Stimulated activated CD8-positive, alpha-beta memory T cell treated with anti-CD3 and anti-CD28 coated beads, Interleukin-12 subunit alpha, Interleukin-12 subunit beta, amount 100 ng/mL, for 4 hours (primary cell): Measurements from ENCODE around the gene AKR1C1.
"Not testable (repeated sequence)": the region's sequence is repeated elsewhere in the genome, so short reads cannot be mapped to it uniquely, and the experiment has no call there.

Experiments used
- DNase-seq: peaks from one replicate; pipeline ENCODE4 v3.0.0-alpha.2; 2020; ENCODE audit warnings: low read depth

The AKR1C1 gene

DNA sequence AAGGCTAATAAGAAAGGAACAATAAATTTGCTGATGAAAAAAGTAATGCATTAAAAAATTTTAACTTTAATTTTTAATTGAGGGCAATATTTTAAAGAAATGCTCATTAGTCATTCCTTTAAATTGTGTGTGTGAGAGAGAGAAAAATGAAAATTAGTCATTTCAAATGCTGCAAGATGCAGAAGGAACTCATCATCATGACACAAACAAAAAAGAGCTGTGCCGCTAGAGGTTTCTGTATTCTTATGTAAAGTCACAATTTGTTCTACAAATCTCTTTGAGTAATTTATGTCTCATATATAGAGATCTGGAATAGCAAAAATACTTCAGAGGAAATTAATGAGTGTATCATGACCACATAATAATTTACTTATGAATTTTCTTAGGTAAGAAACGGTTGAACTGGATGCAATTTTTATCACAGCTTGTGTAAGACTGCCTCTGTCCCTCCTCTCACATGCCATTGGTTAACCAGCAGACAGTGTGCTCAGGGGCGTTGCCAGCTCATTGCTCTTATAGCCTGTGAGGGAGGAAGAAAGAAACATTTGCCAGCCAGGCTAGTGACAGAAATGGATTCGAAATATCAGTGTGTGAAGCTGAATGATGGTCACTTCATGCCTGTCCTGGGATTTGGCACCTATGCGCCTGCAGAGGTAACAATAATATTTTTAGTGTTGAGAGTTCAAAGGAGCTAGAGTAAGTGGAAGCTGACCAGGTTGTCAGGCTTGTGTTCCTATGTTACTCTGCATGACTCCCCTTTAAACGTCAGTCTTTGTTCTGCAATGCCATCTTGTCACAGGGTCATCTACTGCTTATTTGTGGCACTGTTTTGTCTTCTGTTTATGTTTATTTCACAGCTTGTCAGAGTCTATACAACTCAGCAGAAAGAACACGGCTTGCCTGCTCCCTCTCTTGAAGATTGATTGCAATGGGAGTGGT lies at the start of gene AKR1C1:
Gene AKR1C1, plus strand, starts transcription at position 540 of the 939 bp plus-strand sequence. Its CDS starts 30 bp downstream, at position 570.
- DNase-seq = not testable (repeated sequence)

DNA sequence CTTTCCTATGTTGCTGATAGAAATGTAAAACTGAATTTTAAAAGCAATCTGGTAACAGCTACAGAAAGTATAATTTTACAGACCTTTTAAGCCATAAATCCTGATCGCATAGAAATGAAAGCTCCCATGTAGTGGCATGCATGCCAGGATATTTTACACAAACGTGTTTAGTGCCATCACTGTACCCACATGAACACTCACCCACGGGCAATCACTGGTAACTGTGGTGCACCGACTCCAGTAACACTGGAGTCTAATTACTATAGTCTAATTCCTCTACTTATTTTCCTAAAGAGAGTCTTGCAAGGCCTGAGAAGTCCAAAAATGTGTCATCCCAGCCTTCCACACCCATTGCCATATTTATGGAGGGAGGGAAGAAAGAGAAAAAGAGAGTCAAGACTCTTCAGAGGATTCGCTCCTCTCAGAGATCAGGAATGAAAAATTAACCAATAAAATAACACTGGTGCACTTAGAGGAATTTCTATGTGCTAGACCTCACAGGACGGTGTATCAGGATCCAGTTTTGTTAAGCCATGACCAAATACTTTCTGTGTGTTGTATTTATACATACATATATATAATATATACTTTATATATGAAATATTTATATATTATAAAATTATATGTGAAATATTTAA lies 48.9 kb upstream of the AKR1C1 start:
- DNase-seq = no peak

DNA sequence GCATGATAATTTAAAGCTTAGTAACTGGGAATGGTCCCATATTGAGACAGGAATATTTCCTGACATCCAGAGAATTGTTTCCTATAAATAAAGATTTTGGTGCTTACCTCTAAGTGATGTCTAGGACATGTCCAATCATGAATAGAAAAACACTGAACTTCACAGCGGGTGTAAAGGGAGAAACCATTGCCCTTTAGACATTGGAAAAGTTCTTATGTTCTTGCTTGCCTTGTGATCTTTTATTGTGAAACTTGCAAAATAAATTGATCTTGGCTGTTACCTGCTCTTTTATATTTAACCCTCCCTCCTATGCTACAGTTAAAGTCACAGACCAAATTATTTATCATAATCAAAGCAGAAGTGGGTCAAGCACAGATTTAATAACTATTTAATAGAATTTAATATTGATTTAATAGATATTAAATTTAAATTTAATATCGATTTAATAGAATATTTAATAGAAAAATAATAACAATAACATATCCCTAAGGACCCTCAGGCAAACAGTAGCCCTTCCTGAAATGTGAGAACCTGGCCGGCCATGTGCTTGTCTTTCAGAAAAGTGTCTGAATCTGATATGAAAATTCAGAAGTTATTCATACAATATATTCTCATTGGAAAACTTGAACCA lies 47.0 kb upstream of the AKR1C1 start:
- no peak for DNase-seq

DNA sequence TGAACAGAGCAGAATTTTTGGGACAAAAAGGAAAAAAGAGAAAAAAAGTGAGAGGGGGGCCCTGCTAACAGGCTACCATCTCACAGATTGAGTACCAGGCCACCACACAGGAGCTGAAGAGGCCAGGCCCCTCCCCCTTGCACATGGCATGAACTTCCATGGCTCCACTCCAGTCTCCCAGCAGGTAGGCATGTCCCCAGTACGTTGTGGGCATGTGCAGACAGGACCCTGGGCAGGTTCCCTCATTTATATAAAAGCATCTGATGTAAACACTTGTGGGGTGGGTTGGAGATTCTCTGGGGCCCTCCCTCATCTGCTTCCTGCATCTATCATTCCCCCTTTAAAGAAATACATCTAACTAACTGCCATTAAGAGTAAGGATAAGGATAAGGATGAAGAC lies 45.0 kb upstream of the AKR1C1 start:
- DNase-seq = no peak

DNA sequence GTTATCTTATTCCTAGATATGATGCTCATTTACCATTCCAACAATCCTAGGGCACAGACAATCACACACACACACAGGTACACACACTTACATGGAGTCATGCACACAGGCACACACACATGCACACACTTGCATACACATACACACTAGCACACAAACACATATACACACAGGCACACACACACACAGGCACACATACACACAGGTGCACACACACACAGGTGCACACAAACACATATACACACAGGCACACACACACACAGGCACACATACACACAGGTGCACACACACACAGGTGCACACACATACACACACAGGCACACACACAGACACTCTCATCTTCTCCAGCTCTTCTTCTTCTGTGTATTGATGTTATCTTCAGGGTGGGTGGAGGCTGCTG lies 38.7 kb upstream of the AKR1C1 start:
- not testable (repeated sequence) for DNase-seq

DNA sequence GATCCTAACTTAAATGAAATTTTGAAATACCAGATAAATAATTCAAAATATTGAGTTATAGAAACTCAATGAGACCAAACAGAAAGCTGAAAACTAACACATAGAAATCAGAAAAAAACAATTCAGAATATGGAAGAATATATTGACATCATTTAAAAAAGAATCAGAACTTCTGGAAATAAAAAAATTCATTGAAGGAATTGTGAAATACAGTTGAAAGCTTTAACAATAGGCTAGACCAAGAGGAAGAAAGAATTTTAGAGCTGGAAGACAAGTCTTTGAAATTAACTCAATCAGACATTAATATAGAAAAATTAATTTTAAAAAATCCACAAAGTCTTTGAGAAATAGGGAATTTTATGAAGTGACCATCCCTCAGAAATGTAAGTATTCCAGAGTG lies 36.8 kb upstream of the AKR1C1 start:
- DNase-seq = no peak

DNA sequence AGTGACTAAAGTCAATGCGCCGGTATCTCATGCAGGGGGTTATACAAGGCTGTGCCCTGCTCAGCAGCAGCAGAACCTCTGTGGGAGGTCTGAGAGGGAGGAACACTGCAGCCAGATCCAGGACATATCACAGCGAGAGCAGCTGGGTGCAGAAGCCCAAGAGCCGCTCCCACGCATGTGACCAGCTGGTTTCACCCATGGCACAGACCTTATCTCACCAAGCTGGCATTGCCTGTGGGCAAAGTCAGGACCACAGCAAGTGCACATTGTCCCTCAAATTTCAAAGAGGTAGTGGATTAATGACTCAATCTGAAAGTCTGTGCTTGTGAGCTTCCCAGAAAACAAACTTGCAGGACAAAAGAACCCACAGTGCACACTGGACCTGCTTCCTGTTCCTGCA lies 31.6 kb upstream of the AKR1C1 start:
- no peak for DNase-seq

DNA sequence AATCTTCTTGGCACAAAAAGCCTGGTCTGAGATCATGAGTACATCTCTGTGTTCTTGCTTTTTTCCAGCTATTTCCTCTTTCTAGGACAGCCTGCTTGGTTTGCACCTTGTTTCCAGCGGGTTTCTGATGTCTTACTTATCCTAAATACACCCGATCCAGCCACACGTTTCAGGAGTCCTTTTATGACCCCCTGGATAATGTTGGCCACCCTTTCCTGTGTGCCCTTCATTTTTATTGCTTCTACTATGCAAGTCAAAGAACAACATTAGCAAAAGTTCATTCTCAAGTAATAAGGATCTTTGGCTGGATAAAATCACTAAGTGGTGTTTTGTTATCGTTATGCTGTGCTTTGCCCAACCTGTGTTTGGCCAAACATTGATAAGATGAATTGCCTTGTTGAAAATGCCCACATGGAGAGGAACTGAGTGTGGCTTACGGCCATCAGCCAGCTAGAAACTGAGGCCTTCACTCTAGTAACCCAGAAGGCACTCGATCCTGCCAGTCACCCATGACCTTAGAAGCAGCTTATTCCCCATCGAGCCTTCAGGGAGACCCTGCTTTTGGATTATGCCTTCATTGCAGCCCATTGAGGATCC lies 28.7 kb upstream of the AKR1C1 start:
- no peak for DNase-seq

DNA sequence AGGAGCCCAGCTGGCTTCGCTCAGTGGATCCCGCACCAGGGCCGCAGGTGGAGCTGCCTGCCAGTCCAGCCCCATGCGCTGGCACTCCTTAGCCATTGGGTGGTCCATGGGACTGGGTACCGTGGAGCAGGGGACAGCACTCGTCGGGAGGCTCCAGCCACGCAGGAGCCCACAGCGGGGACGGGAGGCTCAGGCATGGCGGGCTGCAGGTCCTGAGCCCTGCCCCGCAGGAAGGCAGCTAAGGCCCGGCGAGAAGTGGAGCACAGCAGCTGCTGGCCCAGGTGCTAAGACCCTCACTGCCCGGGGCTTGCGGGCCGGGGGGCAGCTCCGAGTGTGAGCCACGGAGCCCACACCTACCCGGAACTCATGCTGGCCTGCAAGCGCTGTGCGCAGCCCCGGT lies 25.9 kb upstream of the AKR1C1 start:
- DNase-seq = no peak

DNA sequence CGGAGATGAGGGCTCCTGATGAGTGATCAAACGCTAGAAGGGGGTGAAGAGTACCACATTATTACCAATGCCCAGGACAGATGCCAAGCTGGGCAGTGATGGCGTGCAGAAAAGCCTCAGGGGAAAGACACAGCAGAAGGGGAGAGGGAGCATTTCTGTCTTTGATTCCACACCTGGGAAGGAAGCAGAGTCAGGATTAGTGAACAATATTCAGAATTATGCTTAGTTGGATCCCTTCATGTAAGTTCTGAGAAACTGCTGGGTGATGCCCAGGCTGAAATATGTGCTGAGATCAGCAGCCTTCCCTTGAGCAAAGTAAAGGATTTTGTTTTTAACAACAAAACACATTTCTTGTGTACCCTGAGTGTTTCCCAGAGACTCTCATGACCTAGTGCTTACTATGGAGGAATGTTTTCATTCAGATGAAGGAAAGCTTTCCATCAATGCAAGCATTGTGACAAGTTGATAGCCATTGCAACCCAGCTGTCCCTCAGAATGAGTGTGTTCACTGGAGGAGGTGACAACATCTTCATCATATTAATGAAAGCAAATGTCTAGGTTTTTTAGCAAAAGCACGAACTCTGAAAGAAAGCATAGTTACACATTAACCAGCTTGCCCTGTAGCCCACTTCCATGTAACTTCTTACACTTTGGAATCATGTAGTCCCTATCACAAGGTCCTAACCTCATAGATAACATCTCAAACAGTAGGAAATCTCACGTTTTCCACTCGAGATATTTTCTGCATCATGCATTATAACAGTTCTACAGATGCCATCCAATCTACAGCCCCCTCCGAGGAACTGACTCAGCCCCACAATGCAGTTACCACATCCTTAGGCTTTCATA lies 23.8 kb upstream of the AKR1C1 start:
- DNase-seq = no peak

DNA sequence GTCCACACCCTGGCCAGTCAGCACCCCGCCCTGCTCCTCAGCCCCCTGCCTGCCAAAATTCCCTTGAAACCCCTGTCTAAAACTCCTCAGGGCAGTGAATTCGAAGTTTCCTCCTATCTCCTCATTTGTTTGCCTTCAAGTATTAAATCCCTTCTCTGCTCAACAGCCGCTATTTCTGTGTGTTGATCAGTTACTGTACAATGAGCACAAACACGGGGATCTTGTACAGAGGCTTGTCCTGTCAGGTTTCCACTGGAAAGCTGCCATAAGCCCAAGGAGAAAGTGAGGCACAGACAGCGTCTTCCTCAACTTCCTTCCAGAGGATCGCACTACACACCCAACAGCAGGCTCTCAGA lies 23.2 kb upstream of the AKR1C1 start:
- not testable (repeated sequence) for DNase-seq

DNA sequence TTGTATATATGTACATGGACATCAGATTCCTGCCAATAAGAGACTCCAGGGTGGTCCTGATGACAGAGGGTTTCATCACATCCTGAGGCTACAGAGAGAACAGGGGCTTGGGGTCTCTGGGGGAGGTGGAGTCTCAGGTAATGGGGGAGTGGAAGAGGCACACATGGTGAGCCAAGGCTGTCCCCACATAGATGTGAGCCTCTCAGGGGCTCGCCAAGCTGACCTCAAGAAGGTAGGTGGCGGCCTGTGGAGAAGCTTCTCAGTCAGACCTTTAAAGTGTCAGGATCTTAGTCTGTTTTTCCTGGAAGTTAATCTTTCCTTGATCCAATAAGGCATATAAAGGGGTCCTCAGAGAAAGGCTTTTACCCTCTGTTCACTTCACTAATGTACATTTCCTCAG lies 22.3 kb upstream of the AKR1C1 start:
- not testable (repeated sequence) for DNase-seq

DNA sequence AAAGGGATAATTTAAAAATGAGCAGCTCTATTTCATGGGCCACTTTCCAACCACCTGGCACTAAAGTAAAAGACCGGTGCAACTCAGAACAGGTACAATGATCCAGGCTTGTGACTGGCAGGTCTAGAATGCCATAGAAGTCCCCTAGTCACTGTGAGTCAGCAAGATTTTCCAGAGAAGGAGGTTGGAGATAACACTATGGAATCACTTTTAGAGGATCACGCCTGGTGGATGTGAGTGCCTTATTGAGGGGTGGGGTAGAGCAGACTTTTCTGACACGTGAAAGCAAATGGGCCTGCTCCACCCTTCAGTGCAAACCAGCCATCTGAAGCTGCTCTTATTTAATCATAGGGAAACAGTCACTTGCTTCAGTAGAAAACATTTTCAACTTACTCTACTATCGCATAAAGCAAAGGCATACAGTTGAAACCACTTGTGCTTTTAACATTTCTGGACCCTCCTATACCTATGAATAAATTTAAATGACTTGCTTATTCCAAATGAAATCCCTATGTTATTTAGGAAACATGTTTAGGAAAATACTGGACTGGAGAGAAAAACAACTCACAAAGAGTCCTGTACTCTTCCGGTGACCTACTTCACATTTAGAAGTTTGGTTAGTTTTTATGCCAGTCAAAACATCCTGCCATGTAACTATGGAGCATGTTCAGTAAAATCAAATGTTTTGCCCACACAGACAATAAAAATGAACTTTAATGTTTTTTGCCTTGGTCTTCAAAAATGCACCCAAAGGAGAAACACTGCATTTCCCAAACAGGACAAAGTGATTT lies 21.5 kb upstream of the AKR1C1 start:
- DNase-seq = no peak

DNA sequence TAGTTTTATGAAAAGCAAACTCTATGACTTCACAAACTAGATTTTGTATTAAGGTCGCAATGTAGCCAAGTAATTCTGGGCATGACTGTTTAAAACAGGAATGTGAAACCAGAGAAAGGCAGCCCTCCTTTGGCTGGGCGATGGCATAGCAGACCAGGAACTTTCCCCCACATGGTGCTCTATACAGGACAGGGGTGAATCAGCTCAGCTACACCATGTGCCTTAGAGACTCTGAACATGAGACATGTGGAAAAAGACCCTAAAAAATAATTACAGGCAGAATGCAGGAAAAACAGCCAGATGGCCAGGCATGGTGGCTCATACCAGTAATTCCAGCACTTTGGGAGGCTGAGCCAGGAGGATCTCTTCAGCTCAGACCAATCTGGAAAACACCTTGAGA lies 20.3 kb upstream of the AKR1C1 start:
- DNase-seq = not testable (repeated sequence)

DNA sequence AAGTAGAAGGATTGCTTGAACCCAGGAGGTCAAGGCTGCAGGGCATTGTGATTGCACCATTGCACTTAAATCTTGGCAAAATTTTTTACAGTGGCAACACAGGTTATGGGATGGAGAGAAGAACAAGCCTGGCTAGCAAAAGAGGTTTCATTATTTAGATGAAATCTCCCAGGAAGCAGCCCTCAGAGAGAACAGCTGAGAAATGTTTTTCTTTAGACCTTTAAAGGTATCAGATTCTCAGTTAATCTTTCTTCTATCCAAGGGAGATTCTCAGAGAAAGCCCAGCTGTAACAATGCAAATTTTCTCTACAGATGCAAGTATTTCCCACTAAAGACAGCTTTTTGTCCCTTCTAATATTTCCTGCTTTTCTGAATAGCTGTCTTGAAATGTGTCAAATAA lies 19.8 kb upstream of the AKR1C1 start:
- DNase-seq = not testable (repeated sequence)

DNA sequence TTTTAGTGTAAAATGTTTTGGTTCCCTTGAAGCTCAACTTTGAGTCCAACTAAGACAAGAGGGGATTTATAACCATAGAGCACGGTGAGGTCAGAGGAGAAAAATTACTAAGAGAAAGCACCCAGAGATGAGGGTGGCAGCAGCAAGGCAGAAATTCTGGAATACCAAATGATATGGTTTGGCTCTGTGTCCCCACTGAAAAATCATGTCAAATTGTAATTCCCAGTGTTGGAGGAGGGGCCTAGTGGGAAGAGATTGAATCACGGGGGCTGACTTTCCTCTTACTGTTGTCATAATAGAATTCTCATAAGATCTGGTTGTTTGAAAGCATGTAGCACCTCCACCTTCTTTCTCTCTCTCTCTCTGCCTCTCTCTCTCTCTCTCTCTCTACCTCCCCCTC lies 19.4 kb upstream of the AKR1C1 start:
- DNase-seq = no peak

DNA sequence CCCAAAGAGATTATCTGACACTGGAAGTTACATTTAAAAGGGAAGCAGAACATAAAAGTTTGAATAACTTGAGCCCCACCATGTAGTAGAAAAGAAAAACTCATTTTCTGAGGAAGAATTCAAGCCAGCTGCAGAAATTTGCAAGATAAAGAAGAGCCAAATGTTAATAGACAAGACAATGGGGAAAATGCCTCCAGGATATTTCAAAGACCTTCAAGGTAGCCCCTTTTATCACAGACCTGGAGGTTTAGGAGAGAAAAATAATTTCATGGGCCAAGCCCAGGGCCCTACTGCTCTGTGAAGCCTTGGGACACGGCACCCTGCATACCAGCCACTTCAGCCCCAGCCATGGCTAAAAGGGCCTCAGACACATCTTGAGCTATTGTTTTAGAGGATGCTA lies 18.4 kb upstream of the AKR1C1 start:
- DNase-seq = no peak

DNA sequence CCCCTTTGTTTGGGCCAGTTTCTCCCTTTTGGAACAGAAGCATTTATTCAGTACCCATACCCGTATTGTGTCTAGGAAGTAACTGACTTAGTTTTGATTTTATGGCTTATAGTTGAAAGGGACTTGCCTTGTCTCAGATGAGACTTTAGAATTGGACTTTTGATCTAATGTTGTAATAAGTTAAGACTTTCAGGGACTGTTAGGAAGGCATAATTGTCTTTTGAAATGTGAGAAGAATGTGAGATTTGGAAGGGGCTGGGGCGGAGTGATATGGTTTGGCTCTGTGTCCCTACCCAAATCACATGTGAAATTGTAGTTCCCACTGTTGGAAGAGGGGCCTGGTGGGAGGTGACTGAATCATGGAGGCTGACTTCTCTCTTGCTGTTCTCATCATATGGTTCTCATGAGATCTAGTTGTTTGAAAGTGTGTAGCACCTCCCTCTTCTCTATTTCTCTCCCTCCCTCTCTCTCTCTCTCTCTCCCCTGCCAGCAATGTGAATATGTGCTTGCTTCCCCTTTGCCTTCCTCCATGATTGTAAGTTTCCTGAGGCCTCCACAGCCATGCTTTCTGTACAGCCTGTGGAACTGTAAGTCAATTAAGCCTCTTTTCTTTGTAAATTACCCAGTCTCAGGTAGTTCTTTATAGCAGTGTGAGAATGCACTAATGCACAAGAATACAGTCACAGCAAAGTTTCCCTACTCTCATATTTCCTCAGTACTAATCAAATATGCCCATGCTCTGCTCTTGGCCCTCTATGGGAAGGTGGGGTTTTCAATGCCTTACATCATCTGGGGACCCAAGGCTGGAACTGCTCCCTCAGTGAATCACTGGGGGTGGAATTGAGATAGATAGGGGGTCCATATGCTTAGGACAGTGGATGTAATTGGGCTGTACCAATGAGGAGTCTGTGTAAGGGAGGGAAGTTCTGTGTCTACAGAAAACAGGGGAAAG lies 17.2 kb upstream of the AKR1C1 start:
- no peak for DNase-seq

DNA sequence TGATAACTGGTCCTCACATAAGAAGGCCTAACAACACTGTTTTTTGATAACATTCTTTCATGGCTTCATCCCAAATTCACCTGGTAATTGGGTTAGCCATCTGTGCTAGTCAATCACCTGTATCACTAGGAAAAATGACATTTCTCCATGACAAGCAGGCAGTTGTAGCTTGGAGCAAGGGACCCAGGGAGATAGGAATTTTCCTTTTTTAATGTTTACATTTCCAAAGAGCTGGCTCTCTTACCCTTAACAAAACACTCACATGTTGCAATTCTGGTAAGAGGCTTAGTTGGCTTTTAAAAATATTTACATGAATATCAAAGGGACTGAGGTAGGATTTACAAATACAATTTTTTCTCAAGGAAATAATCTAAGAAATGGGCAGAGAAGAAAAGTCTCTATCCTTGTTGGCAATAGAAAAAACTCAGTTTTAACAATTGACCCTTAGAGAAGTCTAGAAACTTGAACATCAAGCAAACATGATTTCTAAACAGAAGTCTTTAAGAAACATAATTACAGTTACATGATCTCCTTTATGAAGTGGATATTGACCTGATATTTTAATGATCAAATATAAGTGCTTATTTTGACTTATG lies 16.1 kb upstream of the AKR1C1 start:
- DNase-seq = no peak
